B cell (primary cell): ENCODE measurements around the gene ADAMTSL2.

Experiments used
- CTCF ChIP-seq: fragments of 200-600 bp; IDR thresholded peaks from one replicate; pipeline ENCODE4 v1.8.0; 2022; ENCODE audit warnings: antibody characterized with exemption, mild to moderate bottlenecking
- EZH2 ChIP-seq: IDR thresholded peaks from 2 replicates; pipeline ENCODE4 v1.6.1; 2012; ENCODE audit warnings: borderline replicate concordance, low read depth, mild to moderate bottlenecking, moderate library complexity, low read length; ENCODE audit not compliant: insufficient read depth, poor library complexity, severe bottlenecking

- TF ChIP-seq CTCF, result no peak
- no peak for TF ChIP-seq EZH2
These were observed 18.8 kb upstream of the ADAMTSL2 start for GRCh38 chr9:133515615-133516255.
